ENCODE measurements around the gene MYRIP. TPM values are rescaled to one million over a fixed set of nuclear protein-coding genes. Genes with fewer than 3 reads are reported as not detected.
A peak's percentile ranks its signal among the peaks of the same experiment; 100 is the strongest.

The MYRIP gene
- total and polyA plus RNA-seq, 2 experiments from 2014 or later = 1.5 to 1.8 TPM

GRCh38 chr3:39989746-39990145 is 180.3 kb downstream of the MYRIP start (continued):
- TF ChIP-seq, protein P1, sequence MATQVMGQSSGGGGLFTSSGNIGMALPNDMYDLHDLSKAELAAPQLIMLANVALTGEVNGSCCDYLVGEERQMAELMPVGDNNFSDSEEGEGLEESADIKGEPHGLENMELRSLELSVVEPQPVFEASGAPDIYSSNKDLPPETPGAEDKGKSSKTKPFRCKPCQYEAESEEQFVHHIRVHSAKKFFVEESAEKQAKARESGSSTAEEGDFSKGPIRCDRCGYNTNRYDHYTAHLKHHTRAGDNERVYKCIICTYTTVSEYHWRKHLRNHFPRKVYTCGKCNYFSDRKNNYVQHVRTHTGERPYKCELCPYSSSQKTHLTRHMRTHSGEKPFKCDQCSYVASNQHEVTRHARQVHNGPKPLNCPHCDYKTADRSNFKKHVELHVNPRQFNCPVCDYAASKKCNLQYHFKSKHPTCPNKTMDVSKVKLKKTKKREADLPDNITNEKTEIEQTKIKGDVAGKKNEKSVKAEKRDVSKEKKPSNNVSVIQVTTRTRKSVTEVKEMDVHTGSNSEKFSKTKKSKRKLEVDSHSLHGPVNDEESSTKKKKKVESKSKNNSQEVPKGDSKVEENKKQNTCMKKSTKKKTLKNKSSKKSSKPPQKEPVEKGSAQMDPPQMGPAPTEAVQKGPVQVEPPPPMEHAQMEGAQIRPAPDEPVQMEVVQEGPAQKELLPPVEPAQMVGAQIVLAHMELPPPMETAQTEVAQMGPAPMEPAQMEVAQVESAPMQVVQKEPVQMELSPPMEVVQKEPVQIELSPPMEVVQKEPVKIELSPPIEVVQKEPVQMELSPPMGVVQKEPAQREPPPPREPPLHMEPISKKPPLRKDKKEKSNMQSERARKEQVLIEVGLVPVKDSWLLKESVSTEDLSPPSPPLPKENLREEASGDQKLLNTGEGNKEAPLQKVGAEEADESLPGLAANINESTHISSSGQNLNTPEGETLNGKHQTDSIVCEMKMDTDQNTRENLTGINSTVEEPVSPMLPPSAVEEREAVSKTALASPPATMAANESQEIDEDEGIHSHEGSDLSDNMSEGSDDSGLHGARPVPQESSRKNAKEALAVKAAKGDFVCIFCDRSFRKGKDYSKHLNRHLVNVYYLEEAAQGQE (IDR thresholded peaks at IDR 0.05; ENCODE audit: unreplicated experiment) = no peak
- TF ChIP-seq JUNB (IDR thresholded peaks at IDR 0.05; ENCODE audit: unreplicated experiment) = no peak
- no peak for TF ChIP-seq EZH2phosphoT487 (IDR thresholded peaks at IDR 0.05; ENCODE audit: unreplicated experiment)
- TF ChIP-seq STAT1 (IDR thresholded peaks at IDR 0.05; ENCODE audit: unreplicated experiment) = no peak

GRCh38 chr3:39990532-39990931 is 181.1 kb downstream of the MYRIP start:
- DNase-seq (ENCODE audit: low spot score) (peak; percentile 83), ATAC-seq (peak; percentile 48)
- peaks cover 56% of the 10 kb centered on the region for H3K36me3 Mint-ChIP-seq (ENCODE audit: low read depth)
- TF ChIP-seq NANOG (IDR thresholded peaks at IDR 0.05; ENCODE audit: borderline replicate concordance) (no peak), CTCF (conservative IDR thresholded peaks at IDR 0.05; ENCODE audit: low read depth in 2 of 2) (peak; percentile 82 to 86)
- Histone ChIP-seq H3K27me3 (ENCODE audit: insufficient read depth) (no peaks in the 10 kb centered on the region), H3K9me2 (ENCODE audit: insufficient read depth) (no peaks in the 10 kb centered on the region), H4K20me1 (replicated peaks; ENCODE audit: insufficient read depth) (no peaks in the 10 kb centered on the region), H2AFZ (no peak overlapping the region), H3K4me3 (no peak overlapping the region), H3F3A (replicated peaks; ENCODE audit: low read depth) (no peaks in the 10 kb centered on the region), H3K36me3 (ENCODE audit: insufficient read depth) (no peaks in the 10 kb centered on the region), H3K4me2 (no peak overlapping the region), H3K4me1 (ENCODE audit: insufficient read depth) (no peaks in the 10 kb centered on the region), H3K79me2 (replicated peaks; ENCODE audit: insufficient read depth) (no peaks in the 10 kb centered on the region), H3K27ac (ENCODE audit: low read depth) (no peak overlapping the region)
- no peaks in the 10 kb centered on the region; the same call in 2 of the 3 replicates for H3K4me1 Mint-ChIP-seq
- no peak overlapping the region for H3K4me3 Mint-ChIP-seq
- peaks cover 3% of the 10 kb centered on the region for H3K27me3 Mint-ChIP-seq (ENCODE audit: insufficient read depth, low read depth, poor library complexity)
- no peak overlapping the region for H3K27ac Mint-ChIP-seq
- peaks cover 80% of the 10 kb centered on the region for H3K9me3 Mint-ChIP-seq

- no peaks in the 10 kb centered on the region for H3K27me3 ChIP-seq (ENCODE audit: insufficient read depth)
- no peaks in the 10 kb centered on the region for H3K79me2 ChIP-seq (replicated peaks; ENCODE audit: insufficient read depth)
- H3K36me3 Mint-ChIP-seq (ENCODE audit: low read depth) = no peaks in the 10 kb centered on the region
- no peaks in the 10 kb centered on the region for H3K36me3 ChIP-seq (ENCODE audit: insufficient read depth)
- no peaks in the 10 kb centered on the region; the same call in 2 of the 3 replicates for H3K9me3 Mint-ChIP-seq
- no peak overlapping the region for H3K27ac ChIP-seq (ENCODE audit: low read depth)
- no peaks in the 10 kb centered on the region for H4K20me1 ChIP-seq (replicated peaks; ENCODE audit: insufficient read depth)
- no peak overlapping the region for H2AFZ ChIP-seq
- no peaks in the 10 kb centered on the region for H3F3A ChIP-seq (replicated peaks; ENCODE audit: low read depth)
- no peak overlapping the region for H3K4me2 ChIP-seq
- peaks cover 5% of the 10 kb centered on the region; the same call in 1 of the 2 replicates for H3K4me1 ChIP-seq (ENCODE audit: insufficient read depth)
- H3K4me1 Mint-ChIP-seq = peaks cover 10% of the 10 kb centered on the region; the same call in 2 of the 3 replicates
- no peak for ATAC-seq
- no peak overlapping the region for H3K27ac Mint-ChIP-seq
- no peak overlapping the region for H3K4me3 ChIP-seq
- no peak for DNase-seq (ENCODE audit: low spot score)
- H3K9me2 ChIP-seq (ENCODE audit: insufficient read depth) = peaks cover 7% of the 10 kb centered on the region; the same call in 1 of the 2 replicates
- H3K4me3 Mint-ChIP-seq = no peak overlapping the region
- no peaks in the 10 kb centered on the region for H3K27me3 Mint-ChIP-seq (ENCODE audit: insufficient read depth, low read depth, poor library complexity)
- TF ChIP-seq STAT1 (IDR thresholded peaks at IDR 0.05; ENCODE audit: unreplicated experiment) (no peak), NANOG (IDR thresholded peaks at IDR 0.05; ENCODE audit: borderline replicate concordance) (no peak), ZNF462 (CRISPR knock-in tag; IDR thresholded peaks at IDR 0.05) (no peak), ZNF114 (CRISPR knock-in tag; IDR thresholded peaks at IDR 0.05) (no peak)
Observed at GRCh38 chr3:40008796-40009195, 199.4 kb downstream of the MYRIP start.
